K562 (cell line): ENCODE results near the gene FAM149B1. TPM values are rescaled to one million over a fixed set of nuclear protein-coding genes. Genes with fewer than 3 reads are reported as not detected.

ENCODE experiments used
- ATAC-seq: fragments of 200-7000 bp; cut with Tn5 transposase; 3 replicates; pipeline ENCODE4 v1.9.1; 2020; ENCODE audit warnings: moderate library complexity
- BruUV-seq: library from RNA; stranded (reverse); fragments of 400-500 nt; replicated peaks from 2 replicates; lab custom pipeline; 2021; lab: Mats Ljungman, UMichigan
- CTCF ChIA-PET: fragments of 300-600 bp; formaldehyde crosslinking; extraction: SDS; loops from one replicate; lab custom pipeline; 2021; ENCODE audit warnings: low intra/inter-chr PET ratio; lab: Yijun Ruan, JAX
- POLR2A ChIA-PET: fragments of 300-600, 350-650 bp; sonication (Branson Sonifier 250); formaldehyde crosslinking; extraction: SDS; loops from one replicate; lab custom pipeline; 2021; ENCODE audit warnings: antibody characterized with exemption, inconsistent platforms; lab: Yijun Ruan, JAX
- DNase-seq, 4 experiments: peaks; one replicate each; pipeline versions ENCODE4 v3.0.0 to v3.0.0-alpha.2; 2011 to 2018; ENCODE audit warnings: low spot score in 3 of 4, mixed read lengths in 3 of 4; ENCODE audit errors: extremely low read depth in 1 of 4
- FAIRE-seq: peaks from 2 replicates; lab custom pipeline; 2011; peaks lifted over from hg19 to GRCh38; lab: Jason Lieb, UNC
- H2AFZ ChIP-seq: 2 replicates; pipeline ENCODE4 v1.6.0; 2011; ENCODE audit warnings: low read depth, low read length, control low read depth, inconsistent platforms
- H3K27ac ChIP-seq: fragments of 200-600 bp; 3 replicates; pipeline ENCODE4 v1.8.0; 2011; ENCODE audit warnings: low read depth, mild to moderate bottlenecking, control low read depth, inconsistent platforms, low read length, moderate library complexity, mixed read lengths; ENCODE audit errors: extremely low read depth
- H3K27me3 ChIP-seq, 2 experiments: fragments of 300-600 bp in 1 of 2; 2 replicates in 1 of 2; 3 replicates in 1 of 2; pipeline versions ENCODE4 v1.6.0 to v1.8.0; 2011; ENCODE audit warnings: inconsistent platforms in 2 of 2, low read length in 2 of 2, mild to moderate bottlenecking in 1 of 2, mixed read lengths in 1 of 2, moderate library complexity in 1 of 2; ENCODE audit not compliant: control insufficient read depth in 2 of 2, insufficient read depth in 2 of 2
- H3K36me3 ChIP-seq: fragments of 300-600 bp; 3 replicates; pipeline ENCODE4 v1.8.0; 2011; ENCODE audit warnings: mild to moderate bottlenecking, low read length, inconsistent platforms; ENCODE audit not compliant: control insufficient read depth, insufficient read depth
- H3K4me1 ChIP-seq, 2 experiments: fragments of 200-600 bp in 1 of 2; replicated peaks in 1 of 2; 2 replicates in 1 of 2; 3 replicates in 1 of 2; pipeline versions ENCODE4 v1.5.1 to v1.8.0; 2011; ENCODE audit warnings: inconsistent platforms in 2 of 2, low read length in 2 of 2, mild to moderate bottlenecking in 1 of 2, mixed read lengths in 1 of 2, moderate library complexity in 1 of 2; ENCODE audit not compliant: control insufficient read depth in 2 of 2, insufficient read depth in 2 of 2
- H3K4me2 ChIP-seq: 2 replicates; pipeline ENCODE4 v1.6.1; 2011; ENCODE audit warnings: low read length, control low read depth, inconsistent platforms, mixed read lengths; ENCODE audit not compliant: insufficient read depth
- H3K4me3 ChIP-seq: fragments of 200-600 bp; sonication (generic), shearing (Covaris generic); 2 replicates; pipeline ENCODE4 v1.5.1; 2016; ENCODE audit warnings: control low read depth, inconsistent platforms
- H3K79me2 ChIP-seq: fragments of 200-600 bp; 3 replicates; pipeline ENCODE4 v1.8.0; 2011; ENCODE audit warnings: low read length, inconsistent platforms; ENCODE audit not compliant: control insufficient read depth, insufficient read depth
- H3K9ac ChIP-seq, 2 experiments: 2 replicates each; pipeline versions ENCODE4 v1.6.0 to v1.6.1; 2011; ENCODE audit warnings: low read depth in 2 of 2, low read length in 2 of 2, control low read depth in 1 of 2, inconsistent platforms in 1 of 2, mild to moderate bottlenecking in 1 of 2, mixed read lengths in 1 of 2; ENCODE audit not compliant: insufficient read depth in 1 of 2
- H3K9me1 ChIP-seq: one replicate; pipeline ENCODE4 v1.6.0; 2011; ENCODE audit warnings: inconsistent platforms, mild to moderate bottlenecking, low read length, moderate library complexity; ENCODE audit not compliant: control insufficient read depth, insufficient read depth
- H3K9me3 ChIP-seq: replicated peaks from 2 replicates; pipeline ENCODE4 v1.5.1; 2011; ENCODE audit warnings: low read depth, low read length, inconsistent platforms; ENCODE audit not compliant: control insufficient read depth, insufficient read depth
- H4K20me1 ChIP-seq: replicated peaks from 2 replicates; pipeline ENCODE4 v1.6.1; 2011; ENCODE audit warnings: low read length, inconsistent platforms, mixed read lengths; ENCODE audit not compliant: control insufficient read depth, insufficient read depth
- BRD4 ChIP-seq: fragments of 200-600 bp; sonication (generic); IDR thresholded peaks from 2 replicates; pipeline ENCODE4 v1.6.1; 2017; ENCODE audit warnings: inconsistent platforms
- CHD1 ChIP-seq: fragments of 200-600 bp; sonication (generic); IDR thresholded peaks from one replicate; pipeline ENCODE4 v1.6.1; 2012; ENCODE audit warnings: mild to moderate bottlenecking, moderate library complexity, low read length, inconsistent platforms
- EHMT2 ChIP-seq: fragments of 450-650 bp; IDR thresholded peaks from 2 replicates; pipeline ENCODE4 v1.6.1; 2018; ENCODE audit warnings: antibody characterized with exemption
- HMGN3 ChIP-seq: IDR thresholded peaks from 2 replicates; pipeline ENCODE4 v1.6.1; 2011; ENCODE audit warnings: borderline replicate concordance, low read depth, mild to moderate bottlenecking, mixed read lengths, low read length; ENCODE audit not compliant: insufficient read length; ENCODE audit errors: extremely low read depth
- KDM1A ChIP-seq, 2 experiments: fragments of 450-650 bp; IDR thresholded peaks; 2 replicates each; pipeline ENCODE4 v1.6.1; 2016; ENCODE audit warnings: mild to moderate bottlenecking in 2 of 2
- KHSRP ChIP-seq: fragments of 450-650 bp; IDR thresholded peaks from 2 replicates; pipeline ENCODE4 v1.6.1; 2017
- MEF2D ChIP-seq: conservative IDR thresholded peaks from 2 replicates; pipeline ENCODE4 v1.6.1; 2016; ENCODE audit warnings: low read depth, missing genetic modification characterization, missing compliant biosample characterization
- MTA3 ChIP-seq: fragments of 450-650 bp; formaldehyde crosslinking; IDR thresholded peaks from 2 replicates; pipeline ENCODE4 v1.6.1; 2017; ENCODE audit warnings: mild to moderate bottlenecking, borderline replicate concordance
- NEUROD1 ChIP-seq: fragments of 150-350 bp; IDR thresholded peaks from 2 replicates; pipeline ENCODE4 v1.6.1; 2014; ENCODE audit warnings: borderline replicate concordance, low read length, low read depth; ENCODE audit not compliant: partially characterized antibody
- SMAD3 ChIP-seq: fragments of 450-650 bp; formaldehyde crosslinking; conservative IDR thresholded peaks from 2 replicates; pipeline ENCODE4 v1.4.0; 2020; ENCODE audit warnings: mild to moderate bottlenecking
- SP1 ChIP-seq: sonication (generic); formaldehyde crosslinking; IDR thresholded peaks from 2 replicates; pipeline ENCODE4 v1.8.1; 2022; ENCODE audit warnings: mild to moderate bottlenecking, missing genetic modification reagents
- SRF ChIP-seq, 2 experiments: fragments of 250-450, 450-650 bp in 1 of 2; sonication (Bioruptor Pico) in 1 of 2; sonication (generic) in 1 of 2; formaldehyde crosslinking; IDR thresholded peaks; 2 replicates each; pipeline versions ENCODE4 v1.5.0 to v1.5.1; 2020 to 2022; ENCODE audit warnings: mild to moderate bottlenecking in 1 of 2, missing genetic modification reagents in 1 of 2
- THRAP3 ChIP-seq: fragments of 450-650 bp; IDR thresholded peaks from 2 replicates; pipeline ENCODE4 v1.6.1; 2016; ENCODE audit warnings: mild to moderate bottlenecking, inconsistent platforms, borderline replicate concordance
- WHSC1 ChIP-seq: IDR thresholded peaks from one replicate; pipeline ENCODE4 v1.6.1; 2012; ENCODE audit warnings: low read length, control low read depth, inconsistent platforms
- ZNF445 ChIP-seq: fragments of 250-450 bp; sonication (Bioruptor Pico); IDR thresholded peaks from 2 replicates; pipeline ENCODE4 v1.4.0; 2020; ENCODE audit warnings: low read depth, mild to moderate bottlenecking, moderate library complexity
- ZNF57 ChIP-seq: fragments of 450-650 bp; formaldehyde crosslinking; IDR thresholded peaks from 2 replicates; pipeline ENCODE4 v1.4.0; 2020; ENCODE audit warnings: mild to moderate bottlenecking, moderate library complexity
- WGBS: fragments of 100-300 bp; shearing (Covaris generic); methylation state at CpG from one replicate; pipeline ENCODE4 v1.1.6; 2016; ENCODE audit warnings: low coverage, mixed read lengths; ENCODE audit not compliant: insufficient coverage; ENCODE audit errors: missing lambda C conversion rate; 5-methylcytosine and 5-hydroxymethylcytosine counted together
- in situ Hi-C: fragments of 300-500 bp; cut with MboI; formaldehyde crosslinking; loops from 4 replicates; pipeline ENCODE4 v1.15.0; 2018; ENCODE audit warnings: inconsistent platforms, mixed read lengths
- intact Hi-C: fragments of 100-400 bp; cut with micrococcal nuclease; formaldehyde crosslinking; loops from 2 replicates; pipeline ENCODE4 v1.14.2; 2022
- polyA plus RNA-seq, 8 experiments: library from polyadenylated mRNA; depleted of rRNA in 4 of 8; stranded (reverse) in 5 of 8; unstranded in 3 of 8; fragments of >200 nt; fragmentation: Nextera tagmentation in 2 of 8; fragmentation: Illumina TruSeq in 1 of 8; extraction: Ambion mirVana in 2 of 8; extraction: Trizol in 1 of 8; gene quantifications; 2 replicates each; pipeline versions ENCODE4 v1.2.1 to v1.2.3, GENCODE V29; 2011 to 2014; ENCODE audit warnings: inconsistent platforms in 1 of 8, missing spikeins in 1 of 8
- total RNA-seq, 7 experiments: library from RNA; depleted of rRNA in 6 of 7; stranded (reverse); fragments of >200 nt in 6 of 7; fragmentation: Illumina TruSeq in 2 of 7; extraction: Trizol in 2 of 7; gene quantifications; 2 replicates each; pipeline versions ENCODE4 v1.2.1 to v1.2.3, GENCODE V29; 2011 to 2021; ENCODE audit warnings: low replicate concordance in 1 of 7
- TF ChIP-seq, protein P1 (sequence below): sonication (generic); formaldehyde crosslinking; IDR thresholded peaks from 2 replicates; pipeline ENCODE4 v1.8.0; 2022; ENCODE audit warnings: missing genetic modification reagents, mild to moderate bottlenecking, moderate library complexity, borderline replicate concordance
- TF ChIP-seq, protein P2 (sequence below): sonication (generic); formaldehyde crosslinking; IDR thresholded peaks from 2 replicates; pipeline ENCODE4 v1.9.0; 2022; ENCODE audit warnings: mild to moderate bottlenecking, missing genetic modification reagents

The FAM149B1 gene
- total and polyA plus RNA-seq, 9 of the 15 experiments (the other 6 are each of a cell fraction or from before 2014, with no cell fraction given): 4.2 to 18.5 (median 9.3) TPM

DNA sequence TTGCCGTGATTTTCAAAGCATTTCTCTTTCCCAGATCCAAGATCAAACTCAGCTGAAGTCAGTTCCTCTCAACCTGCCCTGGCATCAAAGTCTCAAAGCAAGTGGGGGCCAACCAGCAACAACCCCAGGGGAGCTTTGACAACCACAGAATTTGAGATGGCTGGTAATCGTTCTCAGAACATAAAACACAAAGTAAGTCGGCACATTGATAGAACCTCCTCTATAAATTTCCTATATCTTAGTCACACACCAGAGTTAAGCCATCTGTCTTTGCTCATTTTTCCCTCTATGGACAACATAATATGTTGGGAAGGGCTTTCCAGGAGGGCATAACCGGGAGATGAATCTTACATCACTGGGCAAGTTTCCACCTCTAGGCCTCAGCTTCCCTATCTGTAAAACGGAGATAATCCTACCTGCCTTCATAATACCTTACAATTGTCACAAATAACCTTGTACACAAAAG is 80.4 kb downstream of the FAM149B1 start (continued):
- TF ChIP-seq KDM1A (IDR thresholded peaks at IDR 0.05): 0 out of 4 replicates have a peak, but pooled peaks of 1 of the 2 experiments have one; percentile 12

DNA sequence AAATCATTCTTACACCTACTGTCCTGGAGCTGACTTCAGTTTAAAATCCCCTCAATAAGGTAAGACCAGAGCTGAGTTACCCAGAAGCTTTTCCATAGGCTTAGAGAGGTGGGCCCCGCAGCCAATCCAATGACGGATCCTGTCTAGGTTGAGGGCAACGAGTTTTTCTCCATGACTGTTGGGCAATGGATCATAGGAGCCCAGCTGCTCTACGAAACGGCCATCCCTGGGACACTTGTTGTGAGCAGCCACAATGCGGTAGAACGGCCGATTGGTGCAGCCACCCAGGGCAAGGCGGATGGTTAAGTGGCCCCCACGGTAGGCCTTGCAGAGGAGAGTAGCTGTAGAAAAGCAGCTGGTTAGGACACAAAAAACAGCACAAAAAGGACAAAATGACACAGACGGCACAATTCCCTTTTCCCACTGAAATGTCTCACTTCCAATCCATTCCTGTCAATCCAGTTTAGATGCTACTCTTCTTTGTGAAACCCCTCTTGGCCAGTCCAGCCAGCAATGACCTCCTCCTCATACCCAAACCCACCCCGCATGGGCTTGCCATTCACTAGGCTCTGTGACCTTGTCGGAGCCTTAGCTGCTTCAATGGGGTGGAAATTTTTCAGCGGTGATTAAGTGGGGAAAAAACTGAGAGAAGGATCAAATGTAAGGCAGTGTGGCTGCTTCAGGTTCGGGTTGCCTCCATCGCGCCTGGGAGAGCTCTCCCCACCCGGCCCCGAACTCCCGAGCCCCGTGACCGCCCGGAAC is 83.9 kb downstream of the FAM149B1 start:
- Histone ChIP-seq H3K79me2 (peaks cover 67% of the 10 kb centered on the region), H3K9ac (peak overlapping the region; percentile 88 to 96), H2AFZ (peak overlapping the region; percentile 97), H3K27ac (peak overlapping the region; percentile 89), H3K9me3 (no peaks in the 10 kb centered on the region), H3K27me3 (no peaks in the 10 kb centered on the region), H3K36me3 (peaks cover 28% of the 10 kb centered on the region), H3K9me1 (no peaks in the 10 kb centered on the region), H3K4me1 (peaks cover 7 to 29% of the 10 kb centered on the region in 2 experiments; a peak in 4 of 5 replicates), H4K20me1 (no peaks in the 10 kb centered on the region), H3K4me3 (peak overlapping the region; percentile 59), H3K4me2 (peak overlapping the region; percentile 98)
- in situ Hi-C loops: loop anchor here (5.0 kb wide), 2 partner anchors 390 to 625 kb away; partner anchors contain the start of gene MYOZ1
- ATAC-seq: peak; percentile 73
- CTCF ChIA-PET: interaction anchor here (0.5 kb wide), 1 partner anchor 280 kb away, joined by 3 read pairs; no protein-coding TSS in a partner anchor
- intact Hi-C loops: loop anchor here (2.0 kb wide), 1 partner anchor 83 kb away; the partner anchor contains the start of genes ECD and FAM149B1
- FAIRE-seq: peak; percentile 67
- peak in 2 of 4 experiments; percentile 58 to 62 for DNase-seq
- POLR2A ChIA-PET: interaction anchor here (0.5 to 4.6 kb wide), 16 partner anchors 9 to 773 kb away, joined by 3 to 26 read pairs (median 4); no protein-coding TSS in a partner anchor
- WGBS: under 1% methylated on average over 23 of the region's 23 CpGs
- TSS peak; percentile 75 for BruUV-seq
- TF ChIP-seq WHSC1: peak; percentile 31
- 0 out of 2 replicates have a peak, but pooled peaks have one; percentile 52 for TF ChIP-seq THRAP3
- TF ChIP-seq, protein P1, sequence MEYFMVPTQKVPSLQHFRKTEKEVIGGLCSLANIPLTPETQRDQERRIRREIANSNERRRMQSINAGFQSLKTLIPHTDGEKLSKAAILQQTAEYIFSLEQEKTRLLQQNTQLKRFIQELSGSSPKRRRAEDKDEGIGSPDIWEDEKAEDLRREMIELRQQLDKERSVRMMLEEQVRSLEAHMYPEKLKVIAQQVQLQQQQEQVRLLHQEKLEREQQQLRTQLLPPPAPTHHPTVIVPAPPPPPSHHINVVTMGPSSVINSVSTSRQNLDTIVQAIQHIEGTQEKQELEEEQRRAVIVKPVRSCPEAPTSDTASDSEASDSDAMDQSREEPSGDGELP (CRISPR knock-in tag): peak; percentile 70
- TF ChIP-seq MEF2D: 0 out of 2 replicates have a peak, but pooled peaks have one; percentile 8
- no peak for TF ChIP-seq HMGN3
- TF ChIP-seq ZNF57 (CRISPR knock-in tag): peak; percentile 76; the same call in 1 of the 2 replicates
- TF ChIP-seq SMAD3 (CRISPR knock-in tag): 0 out of 2 replicates have a peak, but pooled peaks have one; percentile 24
- TF ChIP-seq NEUROD1: peak; percentile 12
- 0 out of 2 replicates have a peak, but pooled peaks have one; percentile 19 for TF ChIP-seq KHSRP
- no peak for TF ChIP-seq ZNF445 (CRISPR knock-in tag)
- peak; percentile 32; the same call in 1 of the 2 replicates for TF ChIP-seq EHMT2
- 0 out of 4 replicates have a peak, but pooled peaks of 1 of the 2 experiments have one; percentile 37 for TF ChIP-seq SRF (CRISPR knock-in tag; IDR thresholded peaks at IDR 0.05)
- TF ChIP-seq MTA3: no peak
- peak; percentile 18; the same call in 1 of the 2 replicates for TF ChIP-seq BRD4
- peak; percentile 98 for TF ChIP-seq CHD1
- no peak for TF ChIP-seq SP1 (CRISPR knock-in tag)
- TF ChIP-seq, protein P2, sequence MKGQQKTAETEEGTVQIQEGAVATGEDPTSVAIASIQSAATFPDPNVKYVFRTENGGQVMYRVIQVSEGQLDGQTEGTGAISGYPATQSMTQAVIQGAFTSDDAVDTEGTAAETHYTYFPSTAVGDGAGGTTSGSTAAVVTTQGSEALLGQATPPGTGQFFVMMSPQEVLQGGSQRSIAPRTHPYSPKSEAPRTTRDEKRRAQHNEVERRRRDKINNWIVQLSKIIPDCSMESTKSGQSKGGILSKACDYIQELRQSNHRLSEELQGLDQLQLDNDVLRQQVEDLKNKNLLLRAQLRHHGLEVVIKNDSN (CRISPR knock-in tag): peak; percentile 65
